Activated T-cell treated with anti-CD3 and anti-CD28 coated beads for 48 hours (primary cell): Measurements from ENCODE around the gene HIGD1A.

Source experiments
- DNase-seq: peaks from one replicate; pipeline ENCODE4 v3.0.0-alpha.2; 2020; ENCODE audit warnings: low read depth

Gene HIGD1A

DNA sequence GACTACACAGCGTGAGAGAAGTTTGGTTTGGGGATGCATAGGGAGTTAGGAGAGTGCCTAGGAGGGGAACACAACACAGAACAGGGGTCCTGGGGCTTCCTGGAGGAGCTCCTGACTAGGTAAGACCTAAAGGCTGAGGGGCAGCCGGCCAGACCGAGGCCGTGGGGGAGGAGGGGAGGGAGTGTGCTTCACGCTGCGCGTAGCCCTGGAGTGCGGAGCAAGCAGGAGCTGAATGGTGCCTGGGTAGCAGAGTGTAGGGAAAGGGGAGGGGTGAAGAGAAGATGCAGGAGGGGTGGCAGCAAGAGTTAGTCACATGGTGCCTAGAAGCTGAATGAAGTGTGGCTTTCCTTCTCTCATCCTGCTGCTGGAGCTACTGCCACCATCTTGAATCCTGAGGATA, 69.3 kb downstream of the HIGD1A start:
- DNase-seq = no peak

DNA sequence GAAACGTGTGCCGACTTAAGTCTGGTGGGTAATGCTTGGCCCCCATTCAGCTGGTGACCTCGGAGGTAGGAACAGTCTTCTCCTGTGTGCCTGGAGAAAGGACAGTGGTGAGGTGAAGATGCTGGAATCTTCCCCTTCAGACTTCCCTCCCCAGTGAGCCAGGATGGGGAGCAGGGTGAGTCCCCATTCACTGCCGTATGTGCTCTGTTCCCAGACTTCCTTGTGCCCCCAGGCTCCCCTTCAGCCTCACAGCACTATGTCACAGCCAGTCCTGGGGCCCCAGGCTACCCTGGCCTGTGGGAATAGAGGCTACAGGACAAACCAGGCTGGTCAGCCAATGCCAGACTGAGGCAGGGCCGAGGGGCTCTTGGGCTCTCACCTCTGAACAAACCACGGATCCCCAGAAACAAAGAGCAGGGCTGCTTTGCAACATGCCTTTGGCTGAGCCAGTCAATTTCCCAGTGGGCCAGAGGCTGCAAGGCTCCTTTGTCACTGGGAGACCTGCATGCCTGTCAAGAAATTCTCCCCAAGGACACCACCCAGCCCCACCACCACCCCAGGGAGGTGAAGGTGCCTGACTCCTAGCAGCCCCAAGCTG, 69.9 kb downstream of the HIGD1A start:
- no peak for DNase-seq

DNA sequence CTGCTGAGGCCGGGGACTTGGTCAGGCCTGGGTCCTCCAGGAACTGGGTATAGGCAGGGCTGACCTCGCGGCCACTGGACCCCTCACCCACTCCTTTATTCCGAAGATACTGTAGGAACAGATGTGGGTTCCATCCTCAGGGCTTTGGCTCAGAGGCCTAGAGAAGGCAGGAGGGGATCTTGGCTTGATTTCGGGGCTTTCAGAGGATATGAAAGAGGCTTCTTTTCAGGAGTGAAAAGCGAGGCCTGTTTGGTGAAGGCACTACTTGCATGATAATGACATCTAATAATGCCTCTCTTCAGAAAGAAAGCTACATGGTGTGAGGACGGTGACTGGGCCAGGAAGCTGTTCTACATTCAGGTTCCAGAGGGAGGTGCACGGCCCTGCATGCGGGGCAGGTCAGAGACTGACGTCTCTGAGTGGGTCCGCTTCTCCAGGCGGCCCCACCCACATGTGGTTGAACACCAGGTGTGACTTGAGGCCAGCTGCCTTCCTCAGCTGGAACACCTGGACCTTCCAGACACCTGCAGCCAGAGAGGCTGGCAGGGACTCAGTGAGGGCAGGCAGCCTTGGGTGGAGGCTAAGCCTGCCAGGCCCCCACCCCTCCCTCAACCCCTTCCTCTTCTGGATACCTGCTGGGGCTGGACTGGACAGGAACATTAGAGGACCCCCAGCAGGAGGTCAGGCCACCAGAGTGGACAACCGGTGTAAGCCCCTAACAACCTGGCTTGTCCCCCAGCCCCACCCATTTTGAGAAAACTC, 70.6 kb downstream of the HIGD1A start:
- no peak for DNase-seq
